ENCODE results near the gene DGKZ. TPM values are rescaled to one million over a fixed set of nuclear protein-coding genes. Genes with fewer than 3 reads are reported as not detected.

Gene DGKZ
- total RNA-seq, 1 donor from 2014 or later: 53.6 TPM

DNA sequence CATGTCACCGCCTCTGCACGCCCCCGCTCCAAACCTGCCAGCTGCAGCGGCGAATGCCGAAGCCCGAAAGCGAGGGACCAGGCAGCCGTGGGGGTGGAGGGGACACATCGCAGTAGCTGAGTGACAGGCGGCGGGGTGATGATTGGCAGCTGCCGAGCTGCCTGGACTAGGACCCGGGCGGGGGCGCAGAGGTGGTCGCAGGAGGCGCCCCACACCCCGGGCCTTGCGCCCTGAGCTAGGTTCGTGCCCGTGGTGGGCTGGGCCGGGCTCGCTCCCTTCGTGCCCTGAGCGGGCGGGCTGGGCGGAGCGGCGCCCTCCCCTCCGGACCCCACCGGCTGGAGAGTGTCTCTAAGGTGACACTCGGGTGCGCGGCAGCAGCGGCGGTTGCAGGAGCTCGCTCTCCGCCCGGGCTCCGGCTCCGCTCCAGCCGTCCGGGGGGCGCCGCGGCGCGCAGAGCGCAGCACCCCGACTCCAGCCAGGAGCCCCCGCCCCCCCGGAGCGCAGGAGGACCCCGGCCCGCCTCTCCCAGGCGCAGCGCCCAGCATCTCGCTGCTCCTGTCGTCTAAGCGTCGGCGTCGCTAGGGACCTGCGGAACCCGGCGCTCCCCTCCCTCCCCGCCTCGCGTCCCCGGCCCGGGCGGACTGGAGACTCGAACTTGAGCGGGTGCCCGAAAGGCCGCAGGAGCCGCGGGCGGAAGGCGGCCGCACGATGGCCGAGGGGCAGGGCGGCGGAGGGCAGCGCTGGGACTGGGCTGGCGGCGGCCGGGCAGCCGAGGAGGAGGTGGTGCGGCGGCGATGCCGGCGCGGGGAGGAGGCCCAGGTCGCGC, 14.5 kb upstream of the DGKZ start:
- ChIA-PET POLR2A (interaction anchor here (0.6 kb wide), 1 partner anchor 11 kb away, joined by 3 read pairs; no protein-coding TSS in a partner anchor), CTCF (interaction anchor here (0.8 kb wide), 1 partner anchor 17 kb away, joined by 3 read pairs; no protein-coding TSS in a partner anchor)
- Mint-ChIP-seq H3K36me3 (ENCODE audit: low read depth) (no peaks in the 10 kb centered on the region), H3K4me3 (peak overlapping the region; percentile 50), H3K4me1 (peaks cover 10% of the 10 kb centered on the region), H3K9me3 (no peaks in the 10 kb centered on the region), H3K27ac (no peak overlapping the region), H3K27me3 (peaks cover 61% of the 10 kb centered on the region)
- TF ChIP-seq, protein P1, sequence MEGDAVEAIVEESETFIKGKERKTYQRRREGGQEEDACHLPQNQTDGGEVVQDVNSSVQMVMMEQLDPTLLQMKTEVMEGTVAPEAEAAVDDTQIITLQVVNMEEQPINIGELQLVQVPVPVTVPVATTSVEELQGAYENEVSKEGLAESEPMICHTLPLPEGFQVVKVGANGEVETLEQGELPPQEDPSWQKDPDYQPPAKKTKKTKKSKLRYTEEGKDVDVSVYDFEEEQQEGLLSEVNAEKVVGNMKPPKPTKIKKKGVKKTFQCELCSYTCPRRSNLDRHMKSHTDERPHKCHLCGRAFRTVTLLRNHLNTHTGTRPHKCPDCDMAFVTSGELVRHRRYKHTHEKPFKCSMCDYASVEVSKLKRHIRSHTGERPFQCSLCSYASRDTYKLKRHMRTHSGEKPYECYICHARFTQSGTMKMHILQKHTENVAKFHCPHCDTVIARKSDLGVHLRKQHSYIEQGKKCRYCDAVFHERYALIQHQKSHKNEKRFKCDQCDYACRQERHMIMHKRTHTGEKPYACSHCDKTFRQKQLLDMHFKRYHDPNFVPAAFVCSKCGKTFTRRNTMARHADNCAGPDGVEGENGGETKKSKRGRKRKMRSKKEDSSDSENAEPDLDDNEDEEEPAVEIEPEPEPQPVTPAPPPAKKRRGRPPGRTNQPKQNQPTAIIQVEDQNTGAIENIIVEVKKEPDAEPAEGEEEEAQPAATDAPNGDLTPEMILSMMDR (IDR thresholded peaks at IDR 0.05): no peak
- DNase-seq: peak; percentile 42
- intact Hi-C loops (cut with micrococcal nuclease): no loop called here
- ATAC-seq (ENCODE audit: low read depth): peak; percentile 49

GRCh38 chr11:46333394-46333947, 13.8 kb upstream of the DGKZ start:
- H3K4me1 Mint-ChIP-seq: peaks cover 10% of the 10 kb centered on the region
- H3K27ac Mint-ChIP-seq: no peak overlapping the region
- no peaks in the 10 kb centered on the region for H3K9me3 Mint-ChIP-seq
- intact Hi-C loops (cut with micrococcal nuclease): no loop called here
- ChIA-PET POLR2A (interaction anchor here (0.6 kb wide), 1 partner anchor 11 kb away, joined by 3 read pairs; no protein-coding TSS in a partner anchor), CTCF (no interaction called here)
- DNase-seq: no peak
- TF ChIP-seq, protein P1 (IDR thresholded peaks at IDR 0.05): no peak
- no peak for ATAC-seq (ENCODE audit: low read depth)
- peaks cover 62% of the 10 kb centered on the region for H3K27me3 Mint-ChIP-seq
- H3K4me3 Mint-ChIP-seq: peak overlapping the region; percentile 56
- no peaks in the 10 kb centered on the region for H3K36me3 Mint-ChIP-seq (ENCODE audit: low read depth)

DNA sequence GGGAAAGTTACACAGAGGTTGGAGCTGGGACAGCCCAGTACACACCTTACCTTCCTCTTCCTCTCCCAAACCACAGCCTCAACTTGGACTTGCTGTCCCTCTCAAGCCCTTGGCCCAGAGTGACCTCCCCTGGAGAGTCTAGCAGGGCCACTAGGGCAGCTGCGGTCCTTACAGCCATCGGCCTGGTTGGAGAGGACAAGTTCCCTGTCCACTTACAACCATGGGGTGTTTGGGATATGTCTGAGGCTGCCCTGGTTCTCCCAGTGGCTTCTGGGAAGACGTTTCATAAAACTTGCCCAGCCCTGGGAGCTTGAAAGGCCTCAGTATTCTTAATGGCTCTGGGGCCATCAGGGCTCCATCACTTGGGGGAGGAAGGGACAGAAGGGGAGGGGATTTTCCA, 13.1 kb upstream of the DGKZ start:
- DNase-seq: no peak
- Mint-ChIP-seq H3K27me3 (peaks cover 64% of the 10 kb centered on the region), H3K4me3 (no peak overlapping the region), H3K36me3 (ENCODE audit: low read depth) (no peaks in the 10 kb centered on the region), H3K27ac (no peak overlapping the region), H3K4me1 (peaks cover 10% of the 10 kb centered on the region), H3K9me3 (no peaks in the 10 kb centered on the region)
- TF ChIP-seq, protein P1 (IDR thresholded peaks at IDR 0.05): no peak
- CTCF ChIA-PET: no interaction called here
- intact Hi-C loops (cut with micrococcal nuclease): no loop called here
- POLR2A ChIA-PET: no interaction called here
- ATAC-seq (ENCODE audit: low read depth): no peak

- TF ChIP-seq, protein P1 (IDR thresholded peaks at IDR 0.05): no peak
- H3K9me3 Mint-ChIP-seq: no peaks in the 10 kb centered on the region
- no peak for DNase-seq
- POLR2A ChIA-PET: interaction anchor here (0.8 kb wide), 1 partner anchor 40 kb away, joined by 7 read pairs; no protein-coding TSS in a partner anchor
- intact Hi-C loops (cut with micrococcal nuclease): no loop called here
- H3K27me3 Mint-ChIP-seq: peaks cover 55% of the 10 kb centered on the region
- no peak for ATAC-seq (ENCODE audit: low read depth)
- H3K27ac Mint-ChIP-seq: no peak overlapping the region
- CTCF ChIA-PET: no interaction called here
- no peak overlapping the region for H3K4me3 Mint-ChIP-seq
- peaks cover 10% of the 10 kb centered on the region for H3K4me1 Mint-ChIP-seq
- H3K36me3 Mint-ChIP-seq (ENCODE audit: low read depth): no peaks in the 10 kb centered on the region
These were observed 12.0 kb upstream of the DGKZ start for GRCh38 chr11:46335271-46335670.

GRCh38 chr11:46335890-46336562, 11.2 kb upstream of the DGKZ start:
- POLR2A ChIA-PET: interaction anchor here (0.9 kb wide), 1 partner anchor 10 kb away, joined by 8 read pairs; no protein-coding TSS in a partner anchor

More at GRCh38 chr11:46335890-46336562, 11.2 kb upstream of the DGKZ start:
- no peak overlapping the region for H3K4me3 Mint-ChIP-seq
- TF ChIP-seq, protein P1 (IDR thresholded peaks at IDR 0.05): no peak
- ATAC-seq (ENCODE audit: low read depth) (no peak), DNase-seq (no peak)
- H3K27ac Mint-ChIP-seq: no peak overlapping the region
- CTCF ChIA-PET: no interaction called here
- H3K36me3 Mint-ChIP-seq (ENCODE audit: low read depth): no peaks in the 10 kb centered on the region
- H3K4me1 Mint-ChIP-seq: peaks cover 10% of the 10 kb centered on the region
- intact Hi-C loops (cut with micrococcal nuclease): no loop called here
- H3K9me3 Mint-ChIP-seq: no peaks in the 10 kb centered on the region
- peaks cover 49% of the 10 kb centered on the region for H3K27me3 Mint-ChIP-seq

All from activated B cell treated with CpG ODN at 0.5 μM for 24 hours (primary cell).